ENCODE results near the gene FBXL15. TPM values are rescaled to one million over a fixed set of nuclear protein-coding genes. Genes with fewer than 3 reads are reported as not detected.

Gene FBXL15
- total and polyA plus RNA-seq, 9 of the 15 experiments (the other 6 are each of a cell fraction or from before 2014, with no cell fraction given): 0.08 to 25.9 (median 3.5) TPM

DNA sequence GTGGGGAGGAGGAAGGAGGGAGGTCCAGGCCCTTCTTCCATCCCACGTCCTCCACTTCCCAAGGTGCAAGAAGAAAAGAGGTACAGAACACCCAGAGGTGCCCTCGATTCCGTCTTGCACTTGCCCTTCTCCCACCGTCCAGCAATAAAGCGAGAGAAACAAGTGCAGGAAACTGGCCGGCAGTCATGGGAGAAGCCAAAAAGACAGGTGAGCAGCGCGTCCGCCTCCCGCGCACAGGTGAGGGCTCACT, 29.4 kb downstream of the FBXL15 start:
- Histone ChIP-seq H2AFZ (ENCODE audit: low read depth, low read length) (peak overlapping the region; percentile 52), H4K20me1 (replicated peaks; ENCODE audit: control insufficient read depth, insufficient read depth, low read length) (no peaks in the 10 kb centered on the region), H3K9me3 (replicated peaks; ENCODE audit: control insufficient read depth, insufficient read depth, low read depth, low read length) (no peaks in the 10 kb centered on the region), H3K4me2 (ENCODE audit: insufficient read depth, low read length) (peak overlapping the region; percentile 94), H3K79me2 (ENCODE audit: control insufficient read depth, insufficient read depth, low read length) (peaks cover 43% of the 10 kb centered on the region), H3K4me3 (peak overlapping the region; percentile 80), H3K4me1 (replicated peaks in 1 of 2; ENCODE audit: control insufficient read depth in 2 of 2, insufficient read depth in 2 of 2, low read length in 2 of 2) (peaks cover 24 to 38% of the 10 kb centered on the region in 2 experiments), H3K27ac (ENCODE audit: extremely low read depth, low read depth, low read length) (peak overlapping the region; percentile 95), H3K27me3 (ENCODE audit: control insufficient read depth in 2 of 2, insufficient read depth in 2 of 2, low read length in 2 of 2) (no peaks in the 10 kb centered on the region), H3K9me1 (ENCODE audit: control insufficient read depth, insufficient read depth, low read length) (no peaks in the 10 kb centered on the region), H3K9ac (ENCODE audit: insufficient read depth in 1 of 2, low read depth in 2 of 2, low read length in 2 of 2) (peak overlapping the region; percentile 90 to 94), H3K36me3 (ENCODE audit: control insufficient read depth, insufficient read depth, low read length) (peaks cover 28% of the 10 kb centered on the region; the same call in 2 of the 3 replicates)
- in situ Hi-C loops (cut with MboI): no loop called here
- DNase-seq (ENCODE audit: extremely low read depth in 1 of 4, low spot score in 3 of 4) (no peak), FAIRE-seq (no peak), ATAC-seq (no peak)
- 0% methylated on average over 9 of the region's 11 CpGs for WGBS (ENCODE audit: insufficient coverage, low coverage, missing lambda C conversion rate)
- BruUV-seq (replicated peaks): TSS peak; percentile 35
- intact Hi-C loops (cut with micrococcal nuclease): no loop called here
- ChIA-PET CTCF (ENCODE audit: low intra/inter-chr PET ratio) (no interaction called here), POLR2A (interaction anchor here (0.6 to 3.3 kb wide), 9 partner anchors 8 to 219 kb away, joined by 3 to 24 read pairs (median 9); partner anchors contain the start of genes CUEDC2 and FBXL15)
- no peak for TF ChIP-seq TOE1 (IDR thresholded peaks at IDR 0.05; ENCODE audit: borderline replicate concordance)
- 0 out of 2 replicates have a peak, but pooled peaks have one; percentile 53 for TF ChIP-seq TOE1 (CRISPR knock-in tag; IDR thresholded peaks at IDR 0.05; ENCODE audit: borderline replicate concordance, low read depth)
- peak; percentile 59; the same call in 1 of the 2 replicates for TF ChIP-seq NFRKB (IDR thresholded peaks at IDR 0.05; ENCODE audit: low read depth)
- TF ChIP-seq E2F8 (IDR thresholded peaks at IDR 0.05; ENCODE audit: low read depth, partially characterized antibody): peak; percentile 50
- TF ChIP-seq, protein P1, sequence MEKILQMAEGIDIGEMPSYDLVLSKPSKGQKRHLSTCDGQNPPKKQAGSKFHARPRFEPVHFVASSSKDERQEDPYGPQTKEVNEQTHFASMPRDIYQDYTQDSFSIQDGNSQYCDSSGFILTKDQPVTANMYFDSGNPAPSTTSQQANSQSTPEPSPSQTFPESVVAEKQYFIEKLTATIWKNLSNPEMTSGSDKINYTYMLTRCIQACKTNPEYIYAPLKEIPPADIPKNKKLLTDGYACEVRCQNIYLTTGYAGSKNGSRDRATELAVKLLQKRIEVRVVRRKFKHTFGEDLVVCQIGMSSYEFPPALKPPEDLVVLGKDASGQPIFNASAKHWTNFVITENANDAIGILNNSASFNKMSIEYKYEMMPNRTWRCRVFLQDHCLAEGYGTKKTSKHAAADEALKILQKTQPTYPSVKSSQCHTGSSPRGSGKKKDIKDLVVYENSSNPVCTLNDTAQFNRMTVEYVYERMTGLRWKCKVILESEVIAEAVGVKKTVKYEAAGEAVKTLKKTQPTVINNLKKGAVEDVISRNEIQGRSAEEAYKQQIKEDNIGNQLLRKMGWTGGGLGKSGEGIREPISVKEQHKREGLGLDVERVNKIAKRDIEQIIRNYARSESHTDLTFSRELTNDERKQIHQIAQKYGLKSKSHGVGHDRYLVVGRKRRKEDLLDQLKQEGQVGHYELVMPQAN (IDR thresholded peaks at IDR 0.05; ENCODE audit: borderline replicate concordance): 0 out of 2 replicates have a peak, but pooled peaks have one; percentile 26
- no peak for TF ChIP-seq ZFP30 (CRISPR knock-in tag; IDR thresholded peaks at IDR 0.05; ENCODE audit: borderline replicate concordance)
- TF ChIP-seq CHD1 (IDR thresholded peaks at IDR 0.05; ENCODE audit: low read length): peak; percentile 71
- TF ChIP-seq, protein P2, sequence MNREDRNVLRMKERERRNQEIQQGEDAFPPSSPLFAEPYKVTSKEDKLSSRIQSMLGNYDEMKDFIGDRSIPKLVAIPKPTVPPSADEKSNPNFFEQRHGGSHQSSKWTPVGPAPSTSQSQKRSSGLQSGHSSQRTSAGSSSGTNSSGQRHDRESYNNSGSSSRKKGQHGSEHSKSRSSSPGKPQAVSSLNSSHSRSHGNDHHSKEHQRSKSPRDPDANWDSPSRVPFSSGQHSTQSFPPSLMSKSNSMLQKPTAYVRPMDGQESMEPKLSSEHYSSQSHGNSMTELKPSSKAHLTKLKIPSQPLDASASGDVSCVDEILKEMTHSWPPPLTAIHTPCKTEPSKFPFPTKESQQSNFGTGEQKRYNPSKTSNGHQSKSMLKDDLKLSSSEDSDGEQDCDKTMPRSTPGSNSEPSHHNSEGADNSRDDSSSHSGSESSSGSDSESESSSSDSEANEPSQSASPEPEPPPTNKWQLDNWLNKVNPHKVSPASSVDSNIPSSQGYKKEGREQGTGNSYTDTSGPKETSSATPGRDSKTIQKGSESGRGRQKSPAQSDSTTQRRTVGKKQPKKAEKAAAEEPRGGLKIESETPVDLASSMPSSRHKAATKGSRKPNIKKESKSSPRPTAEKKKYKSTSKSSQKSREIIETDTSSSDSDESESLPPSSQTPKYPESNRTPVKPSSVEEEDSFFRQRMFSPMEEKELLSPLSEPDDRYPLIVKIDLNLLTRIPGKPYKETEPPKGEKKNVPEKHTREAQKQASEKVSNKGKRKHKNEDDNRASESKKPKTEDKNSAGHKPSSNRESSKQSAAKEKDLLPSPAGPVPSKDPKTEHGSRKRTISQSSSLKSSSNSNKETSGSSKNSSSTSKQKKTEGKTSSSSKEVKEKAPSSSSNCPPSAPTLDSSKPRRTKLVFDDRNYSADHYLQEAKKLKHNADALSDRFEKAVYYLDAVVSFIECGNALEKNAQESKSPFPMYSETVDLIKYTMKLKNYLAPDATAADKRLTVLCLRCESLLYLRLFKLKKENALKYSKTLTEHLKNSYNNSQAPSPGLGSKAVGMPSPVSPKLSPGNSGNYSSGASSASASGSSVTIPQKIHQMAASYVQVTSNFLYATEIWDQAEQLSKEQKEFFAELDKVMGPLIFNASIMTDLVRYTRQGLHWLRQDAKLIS (CRISPR knock-in tag; IDR thresholded peaks at IDR 0.05): peak; percentile 78; the same call in 1 of the 2 replicates
- 0 out of 4 replicates have a peak, but pooled peaks of 1 of the 2 experiments have one; percentile 33 for TF ChIP-seq SIN3A (IDR thresholded peaks at IDR 0.05; ENCODE audit: borderline replicate concordance in 2 of 2, control insufficient read depth in 1 of 2, low read depth in 2 of 2, low read length in 2 of 2)
- TF ChIP-seq, protein P3, sequence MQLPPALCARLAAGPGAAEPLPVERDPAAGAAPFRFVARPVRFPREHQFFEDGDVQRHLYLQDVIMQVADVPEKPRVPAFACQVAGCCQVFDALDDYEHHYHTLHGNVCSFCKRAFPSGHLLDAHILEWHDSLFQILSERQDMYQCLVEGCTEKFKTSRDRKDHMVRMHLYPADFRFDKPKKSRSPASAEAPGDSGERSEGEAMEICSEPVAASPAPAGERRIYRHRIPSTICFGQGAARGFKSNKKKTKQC (CRISPR knock-in tag; IDR thresholded peaks at IDR 0.05): 0 out of 2 replicates have a peak, but pooled peaks have one; percentile 64
- no peak for TF ChIP-seq NR2C2 (CRISPR knock-in tag; IDR thresholded peaks at IDR 0.05)
- 0 out of 2 replicates have a peak, but pooled peaks have one; percentile 19 for TF ChIP-seq NR2C2 (tag; IDR thresholded peaks at IDR 0.05)
